Measurements from ENCODE around the gene TTC33.
"Not testable (repeated sequence)": the region's sequence is repeated elsewhere in the genome, so short reads cannot be mapped to it uniquely, and the experiment has no call there.

TTC33 gene

DNA sequence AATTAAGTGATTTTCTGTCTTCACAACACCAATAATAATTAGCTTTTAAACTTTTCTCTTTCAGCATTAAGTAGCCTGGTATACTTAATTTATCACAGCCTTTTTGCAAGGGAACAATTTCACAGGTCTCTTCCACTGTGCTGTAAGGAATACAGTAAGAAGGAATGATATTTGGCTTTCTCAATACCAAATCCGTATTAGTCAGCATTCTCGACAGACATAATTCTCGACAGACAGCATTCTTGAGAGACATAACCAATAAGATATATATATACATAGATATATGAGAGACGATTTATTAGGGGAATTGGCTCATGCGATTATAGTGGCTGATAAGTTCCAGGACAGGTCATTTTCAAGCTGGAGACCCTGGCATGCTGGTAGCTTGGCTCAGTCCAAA is 24.4 kb upstream of the TTC33 start:
- no peak for DNase-seq (ENCODE audit: low read depth)

DNA sequence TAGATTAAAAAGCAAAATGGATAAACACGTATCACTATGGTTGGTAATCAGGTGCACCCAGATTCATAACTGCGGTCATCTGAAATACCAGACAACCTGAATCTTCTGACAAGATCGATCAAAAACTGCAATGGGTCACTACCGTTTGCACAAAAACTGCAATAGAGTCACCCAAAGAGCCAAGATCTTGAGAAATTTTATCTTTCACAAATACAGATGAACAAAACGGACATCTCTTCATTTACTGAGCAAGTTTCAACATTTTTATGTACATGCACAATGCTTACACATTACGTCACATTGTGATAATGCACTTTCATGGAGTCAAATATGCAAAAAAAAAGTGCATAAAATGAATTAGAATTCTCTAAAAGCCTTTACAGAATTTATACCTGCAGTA is 23.8 kb upstream of the TTC33 start:
- DNase-seq (ENCODE audit: low read depth) = no peak

DNA sequence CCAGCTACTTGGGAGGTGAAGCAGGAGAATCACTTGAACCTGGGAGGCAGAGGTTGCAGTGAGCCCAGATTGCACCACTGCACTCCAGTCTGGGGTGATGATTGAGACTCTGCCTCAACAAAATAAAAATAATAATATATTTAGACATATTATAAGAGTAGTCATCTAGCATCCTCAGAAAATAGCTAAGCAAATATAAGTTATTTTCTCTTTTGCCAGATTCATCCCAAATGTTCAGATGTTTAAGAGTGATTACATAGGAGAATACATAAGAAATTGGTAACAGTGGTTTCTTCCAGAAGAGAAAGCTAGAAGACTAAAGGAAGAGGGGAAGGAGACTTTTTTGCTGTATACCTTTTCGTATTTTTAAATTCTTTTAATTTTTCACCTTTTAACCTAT is 22.4 kb upstream of the TTC33 start:
- DNase-seq (ENCODE audit: low read depth) = no peak

DNA sequence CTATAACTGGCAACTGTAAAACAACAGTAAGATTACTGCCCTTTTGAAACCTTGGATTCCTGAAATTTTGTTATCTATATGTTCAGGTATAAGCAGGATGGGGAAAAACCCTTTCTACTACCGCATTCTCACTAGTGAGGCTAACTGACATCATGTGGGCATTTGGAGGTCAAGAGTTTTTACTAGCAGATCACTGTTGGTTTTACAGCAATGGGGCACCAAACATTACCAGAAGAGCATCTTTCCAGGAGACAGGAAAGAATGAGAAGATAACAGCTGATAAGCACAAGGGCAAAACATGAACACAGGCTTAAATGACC is 20.9 kb upstream of the TTC33 start:
- DNase-seq (ENCODE audit: low read depth) = no peak

DNA sequence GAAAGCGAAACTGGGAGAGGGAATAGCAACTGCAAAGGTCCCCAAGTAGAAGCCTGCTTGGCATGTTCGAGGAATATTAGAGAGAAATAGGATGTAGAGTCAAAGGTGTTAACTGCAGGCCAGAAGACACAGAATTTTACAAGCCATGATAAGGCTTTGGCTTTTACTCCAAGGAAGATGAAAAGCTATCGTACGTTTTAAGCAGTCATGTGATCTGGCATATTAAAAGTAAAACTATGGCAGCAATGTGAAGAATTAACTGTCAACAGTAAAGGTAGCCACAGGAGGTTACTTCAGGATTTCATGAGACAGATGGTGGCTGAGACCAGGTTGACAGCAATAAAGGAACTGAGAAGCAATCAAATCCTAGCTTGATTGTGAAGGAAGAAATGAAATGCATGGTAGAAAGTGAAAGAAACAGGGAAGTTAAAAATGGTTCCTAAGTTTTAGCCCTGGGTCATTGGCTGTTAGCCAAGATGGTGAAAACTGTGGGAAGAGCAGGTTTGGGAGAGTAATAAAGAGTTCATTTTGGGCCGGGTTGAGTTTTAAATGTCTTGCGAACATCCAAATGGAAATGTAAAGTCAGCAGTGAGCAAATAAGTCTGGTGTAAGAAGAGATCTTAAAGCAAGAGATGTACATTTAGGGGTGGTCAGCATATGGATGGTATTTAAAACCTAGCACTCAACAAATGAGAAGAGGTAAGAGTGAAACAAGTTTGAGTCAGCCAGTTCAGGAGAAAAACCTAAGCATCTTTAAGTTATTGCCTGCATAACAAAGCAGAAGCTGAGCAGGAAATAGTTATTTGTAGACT is 20.3 kb upstream of the TTC33 start:
- no peak for DNase-seq (ENCODE audit: low read depth)

DNA sequence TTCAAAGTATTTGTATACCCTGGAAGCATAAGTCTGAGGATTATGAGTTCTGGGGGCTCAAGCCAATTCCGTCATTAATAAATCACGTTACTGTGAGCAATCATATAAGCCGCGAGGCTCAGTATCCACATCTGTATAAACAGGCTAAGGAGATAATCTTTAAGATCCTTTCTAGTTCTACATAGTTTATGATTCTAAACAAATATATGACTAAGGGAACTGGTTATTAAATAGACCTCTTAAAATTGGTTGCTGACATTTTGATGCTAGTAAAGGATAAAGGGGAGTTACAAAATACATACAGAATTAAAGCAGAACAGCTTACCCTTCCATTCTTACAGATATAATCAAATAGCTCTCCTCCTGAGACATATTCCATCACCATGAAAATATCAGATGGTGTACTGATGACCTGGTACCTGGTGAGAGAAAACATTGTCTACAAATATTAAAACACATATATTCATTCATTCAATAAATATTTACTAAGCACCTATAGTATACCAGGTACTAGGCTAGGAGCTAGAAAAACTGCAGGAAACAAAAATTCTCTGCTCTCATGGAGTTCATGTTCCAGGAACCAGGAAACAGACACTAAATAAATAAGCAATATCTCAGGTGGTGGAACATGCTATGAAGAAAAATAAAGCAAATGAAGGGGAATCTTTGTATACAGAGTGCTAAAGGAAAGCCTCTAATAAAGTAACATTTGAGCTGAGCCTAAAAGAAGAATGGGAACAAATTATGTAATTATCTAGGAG is 19.5 kb upstream of the TTC33 start:
- DNase-seq (ENCODE audit: low read depth) = no peak

DNA sequence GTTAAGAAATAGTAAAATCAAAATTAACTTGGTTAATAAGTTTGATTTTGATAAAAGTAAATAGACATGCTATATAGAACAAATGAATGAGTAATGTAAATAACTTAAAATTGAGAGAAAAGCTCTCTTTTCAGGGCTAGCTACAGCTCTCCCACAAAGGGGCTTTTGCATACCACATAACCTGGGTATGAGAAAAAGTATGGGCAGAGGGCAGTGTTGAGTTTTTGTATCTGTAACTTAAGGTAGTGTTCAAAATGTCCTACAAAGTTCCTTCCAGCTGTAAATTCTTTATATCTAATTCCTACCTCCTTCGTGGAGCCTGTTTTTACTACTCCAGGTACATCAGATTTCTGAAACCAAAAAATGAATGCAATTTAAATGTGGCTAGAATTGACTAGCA is 18.9 kb upstream of the TTC33 start:
- DNase-seq (ENCODE audit: low read depth) = no peak

DNA sequence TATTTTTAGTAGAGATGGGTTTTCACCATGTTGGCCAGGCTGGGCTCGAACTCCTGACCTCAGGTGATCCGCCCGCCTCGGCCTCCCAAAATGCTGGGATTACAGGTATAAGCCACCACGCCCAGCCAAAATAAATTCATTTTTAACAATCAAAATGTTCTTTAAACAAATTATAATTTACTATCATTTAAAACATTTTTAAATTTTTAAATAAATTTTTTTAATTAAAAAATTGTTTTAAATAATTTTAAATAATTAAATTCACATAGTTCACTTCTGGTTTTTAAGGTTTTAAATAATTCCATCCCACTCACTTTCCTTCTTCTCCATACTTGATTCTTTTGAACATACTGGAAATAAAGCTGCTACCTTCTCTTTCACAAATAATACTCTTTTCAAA is 15.0 kb upstream of the TTC33 start:
- DNase-seq (ENCODE audit: low read depth) = no peak

DNA sequence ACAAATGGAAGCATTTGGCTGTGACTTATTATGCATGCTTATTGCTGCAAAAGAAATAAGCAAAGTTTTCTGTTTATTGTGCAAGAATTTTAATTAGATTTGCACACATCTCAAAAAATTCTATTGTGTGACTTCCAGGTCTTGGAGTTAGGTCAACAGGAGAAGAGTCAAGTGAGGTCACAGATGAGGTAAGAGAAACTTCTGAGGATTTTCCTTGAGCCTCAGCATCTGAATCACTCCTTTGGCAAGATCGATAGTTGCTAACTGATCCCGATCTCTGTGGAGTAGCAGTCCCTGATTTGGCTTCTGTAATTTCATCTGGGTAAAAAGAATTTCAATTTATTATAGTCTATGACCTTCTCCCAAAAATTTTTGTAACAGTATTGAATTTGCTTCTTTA is 6.9 kb upstream of the TTC33 start:
- no peak for DNase-seq (ENCODE audit: low read depth)

DNA sequence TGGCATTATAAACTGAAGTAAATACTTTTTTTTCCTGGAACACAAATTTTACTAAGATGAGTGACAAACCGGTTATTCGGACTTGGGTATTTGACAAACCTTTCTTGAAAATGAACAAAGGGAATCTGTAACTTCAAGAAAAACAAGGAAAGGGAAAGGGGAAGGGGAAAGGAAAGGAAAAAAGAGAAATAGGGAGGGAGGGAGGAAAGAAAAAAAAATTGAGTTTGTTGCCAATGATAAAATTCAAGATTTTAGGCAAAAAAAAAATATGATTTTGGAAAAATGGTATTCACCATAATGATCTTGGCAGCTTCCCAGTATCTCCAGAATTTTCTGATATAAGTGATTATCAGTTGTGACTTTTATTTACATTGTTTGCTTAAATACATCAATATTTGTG is 1.6 kb upstream of the TTC33 start:
- DNase-seq (ENCODE audit: low read depth) = no peak

DNA sequence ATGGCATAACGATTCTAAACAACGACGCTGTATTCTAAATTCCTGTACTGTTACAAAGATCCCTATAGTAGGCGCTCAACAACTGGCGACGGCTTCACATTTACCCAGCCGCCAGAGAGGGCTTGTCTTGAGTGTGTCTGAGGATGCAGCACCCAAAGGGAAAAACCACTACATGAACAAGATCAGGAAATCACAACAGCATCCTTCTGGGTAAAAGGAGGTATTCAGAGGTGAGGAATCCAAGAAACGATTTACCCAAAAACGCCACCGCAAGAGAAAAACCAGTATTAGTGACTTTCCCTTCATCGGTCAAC is 711 bp downstream of the TTC33 start:
- DNase-seq (ENCODE audit: low read depth) = no peak

DNA sequence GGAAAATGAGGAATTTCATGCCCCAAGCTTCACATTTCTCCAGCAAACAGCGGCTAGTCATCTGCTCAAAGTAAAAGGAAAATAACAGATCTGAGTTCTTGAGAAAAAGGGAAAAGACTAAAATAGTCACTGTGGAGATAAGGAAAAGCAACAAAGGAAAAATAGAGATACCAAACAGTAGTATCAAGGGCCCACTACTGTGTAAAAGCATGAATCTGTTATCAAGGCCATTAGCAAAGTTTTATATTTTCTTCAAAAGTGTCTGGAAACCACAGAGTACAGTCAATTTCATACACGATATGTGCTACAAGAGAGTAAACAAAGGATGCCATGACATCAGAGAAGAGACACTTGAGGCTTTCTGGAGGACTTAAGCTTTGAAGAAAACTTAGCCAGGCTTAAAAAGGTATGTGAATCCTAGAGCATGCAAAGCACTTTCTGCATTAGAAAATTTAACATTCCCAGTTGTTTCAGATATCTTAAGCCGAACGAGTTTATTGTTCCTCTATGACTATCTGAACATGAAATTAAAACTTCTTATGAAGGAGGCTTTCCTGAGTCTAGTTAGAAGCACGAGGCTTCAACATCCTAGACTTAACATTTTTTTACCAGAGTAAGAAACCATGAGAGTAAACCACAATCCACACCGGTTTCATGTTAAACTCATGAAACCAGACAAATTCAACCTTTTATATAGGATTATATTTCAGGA is 1.2 kb downstream of the TTC33 start:
- no peak for DNase-seq (ENCODE audit: low read depth)

DNA sequence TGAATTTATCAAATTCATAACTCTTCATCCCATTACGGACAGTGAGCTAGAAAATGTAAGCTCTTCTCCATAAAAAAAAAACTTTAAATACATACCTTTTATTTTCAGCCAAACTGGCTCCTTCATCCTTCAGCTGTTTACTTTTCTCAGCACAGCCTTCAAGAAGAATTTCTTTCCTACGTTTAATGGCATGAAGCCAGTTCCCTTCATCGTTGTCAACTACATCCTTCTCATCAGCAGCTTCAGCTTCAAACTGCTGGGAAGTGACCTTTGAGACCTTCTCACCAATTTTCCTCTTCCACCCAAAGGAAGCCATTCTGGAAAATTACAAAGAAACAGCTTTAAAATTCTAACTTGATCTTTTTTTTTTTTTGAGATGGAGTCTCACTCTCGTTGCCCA is 9.1 kb downstream of the TTC33 start:
- DNase-seq (ENCODE audit: low read depth) = no peak

DNA sequence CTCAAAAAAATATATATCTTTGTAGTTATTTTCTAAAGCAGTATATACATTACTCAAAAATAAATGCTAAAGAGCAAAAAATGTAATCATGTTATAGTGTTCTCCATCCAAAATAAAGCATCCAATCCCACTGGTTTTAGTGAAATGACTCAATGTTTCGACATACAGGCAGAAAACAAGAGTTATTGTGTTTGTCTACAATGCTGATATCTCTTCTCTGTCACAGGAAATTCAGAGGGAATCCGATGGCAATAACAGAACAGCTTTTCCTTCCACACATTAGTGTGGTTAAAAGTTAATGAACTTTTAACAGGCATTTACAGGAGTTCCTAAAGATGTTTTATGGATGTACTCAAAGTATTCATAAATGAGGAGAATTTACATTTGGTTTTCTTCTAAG is 12.0 kb downstream of the TTC33 start:
- DNase-seq (ENCODE audit: low read depth) = no peak

DNA sequence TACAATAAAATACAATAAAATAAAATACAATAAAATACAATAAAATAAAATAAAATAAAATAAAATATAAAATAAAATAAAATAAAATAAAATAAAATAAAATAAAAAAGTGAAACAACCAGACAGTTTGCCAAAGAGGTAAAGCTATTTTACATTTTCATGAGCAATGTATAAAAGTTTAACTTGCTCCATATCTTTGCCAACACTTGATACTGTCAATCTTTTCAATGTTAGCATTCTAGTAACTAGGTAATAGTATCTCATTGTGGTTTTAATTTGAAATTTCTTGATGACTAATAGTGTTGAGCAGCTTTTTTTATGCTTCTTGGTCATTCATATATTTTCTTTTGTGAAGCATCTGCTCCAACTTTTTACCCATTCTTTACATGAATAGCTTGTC is 17.3 kb downstream of the TTC33 start:
- DNase-seq (ENCODE audit: low read depth) = no peak

DNA sequence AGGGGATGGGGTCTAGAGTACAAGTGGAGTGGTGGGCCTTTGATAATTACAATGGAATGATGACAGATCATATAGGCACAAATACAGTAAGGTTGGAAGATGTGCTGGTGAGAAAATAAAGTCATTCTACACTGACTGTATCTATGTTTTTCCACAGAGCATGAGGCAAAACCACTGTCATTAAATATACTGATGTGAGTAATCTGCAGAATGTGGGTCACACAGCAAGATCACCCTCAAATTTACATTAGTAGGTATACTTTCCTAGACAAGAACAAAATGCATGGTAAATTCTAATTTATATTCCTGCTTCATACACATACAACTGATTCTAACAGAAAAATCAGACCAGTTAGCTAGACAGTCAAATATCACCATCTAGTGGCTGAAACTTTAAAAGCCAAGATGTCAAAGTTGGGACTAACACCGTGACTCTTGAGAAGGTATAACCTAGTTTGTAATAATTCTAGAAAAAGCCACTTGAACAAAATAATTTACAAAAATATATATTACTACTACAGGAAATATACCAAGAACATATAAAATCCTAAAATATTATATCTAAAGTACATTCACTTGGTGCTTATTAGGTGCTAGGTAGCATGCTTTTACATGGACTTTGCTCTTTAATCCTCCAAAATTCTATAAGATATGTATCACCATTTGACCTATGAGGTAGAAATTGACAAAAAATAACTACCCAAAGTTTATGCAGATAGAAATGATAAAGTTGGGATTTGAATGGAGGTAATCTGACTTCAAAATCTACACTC is 19.5 kb downstream of the TTC33 start:
- DNase-seq (ENCODE audit: low read depth) = no peak

DNA sequence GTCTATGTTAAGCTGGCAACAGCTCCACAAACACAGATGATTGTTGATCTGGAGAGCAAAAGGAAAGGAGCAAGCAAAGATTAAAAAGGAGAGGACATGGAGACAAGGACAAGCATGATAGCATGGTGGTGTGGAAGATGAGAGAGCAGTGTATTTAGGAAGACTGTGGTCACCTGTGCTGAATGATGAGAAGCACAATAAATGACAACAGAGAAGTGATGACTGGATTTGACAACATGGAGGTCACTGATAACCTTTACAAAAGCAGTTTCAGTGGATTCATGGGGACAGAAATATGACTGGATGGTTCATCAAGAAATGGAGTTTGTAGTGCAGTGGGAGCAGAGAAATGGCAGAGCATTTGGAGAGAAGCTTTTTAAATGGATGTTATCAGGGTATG is 20.2 kb downstream of the TTC33 start:
- no peak for DNase-seq (ENCODE audit: low read depth)

DNA sequence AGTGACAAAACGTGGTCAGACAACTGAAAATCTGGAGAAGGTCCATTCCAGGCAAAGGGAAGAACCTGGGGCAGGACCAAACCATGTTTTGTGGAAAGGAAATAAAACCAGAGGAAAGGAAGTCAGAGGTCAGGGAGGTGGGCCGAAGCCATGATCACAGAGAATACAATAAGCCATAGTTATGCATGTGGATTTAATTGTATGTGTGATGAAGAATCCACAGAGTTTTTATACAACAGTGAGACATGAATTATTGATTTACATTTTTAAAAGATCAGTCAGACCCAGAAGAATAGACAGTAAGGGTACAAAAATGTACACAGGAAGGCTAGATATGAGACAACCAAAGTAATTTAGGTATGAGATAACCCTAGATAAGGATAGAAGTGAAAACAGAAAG is 20.8 kb downstream of the TTC33 start:
- no peak for DNase-seq (ENCODE audit: low read depth)

DNA sequence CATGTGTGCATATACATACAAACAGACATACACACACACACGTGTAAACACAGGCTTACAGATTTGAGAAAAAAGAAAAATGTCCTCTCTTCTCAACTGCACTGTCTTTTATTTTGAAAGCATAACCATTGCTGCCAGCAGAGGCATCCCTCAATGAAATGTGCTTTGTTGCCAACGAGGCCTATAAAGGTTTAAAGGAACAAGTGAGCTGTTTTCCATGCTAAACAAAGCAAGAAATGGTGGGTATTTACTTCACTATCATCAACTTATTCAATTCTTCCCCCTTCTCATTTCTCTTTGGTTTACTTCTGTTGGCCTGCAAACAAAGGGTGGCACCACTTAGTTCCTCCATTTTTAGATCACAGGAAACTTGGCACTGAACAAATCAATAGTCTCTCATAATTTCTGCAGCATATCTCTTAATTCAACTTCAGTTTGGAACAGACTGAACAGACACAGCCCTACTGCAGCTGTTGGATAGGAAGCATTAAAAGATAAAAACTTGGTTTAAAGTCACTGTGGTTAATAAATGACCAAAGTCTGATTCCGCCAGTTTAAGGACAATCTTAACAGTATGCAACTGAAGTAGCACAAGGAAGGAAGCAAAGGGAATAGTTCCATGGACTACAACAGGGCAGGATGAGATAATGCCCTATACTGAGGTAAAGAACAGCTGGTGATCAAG is 21.7 kb downstream of the TTC33 start:
- DNase-seq (ENCODE audit: low read depth) = no peak

DNA sequence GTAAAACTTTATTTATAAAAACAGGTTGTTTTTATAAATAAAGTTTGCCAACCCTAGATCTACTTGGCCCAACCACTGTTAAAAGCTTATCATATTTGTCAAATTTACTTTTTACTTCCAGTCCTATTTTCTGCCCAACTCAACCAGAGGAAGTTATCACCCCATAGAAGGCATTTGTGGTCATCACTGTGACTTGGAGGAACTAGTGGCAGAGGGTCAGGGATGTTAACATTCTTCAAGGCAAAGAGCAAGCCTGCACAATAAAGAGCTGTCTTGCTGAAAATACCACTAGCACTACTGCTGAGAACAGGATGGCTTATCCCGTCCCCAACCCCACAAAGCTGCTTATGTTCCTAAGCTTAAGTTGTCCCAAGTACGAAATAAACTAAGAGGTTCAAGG is 22.3 kb downstream of the TTC33 start:
- no peak for DNase-seq (ENCODE audit: low read depth)

DNA sequence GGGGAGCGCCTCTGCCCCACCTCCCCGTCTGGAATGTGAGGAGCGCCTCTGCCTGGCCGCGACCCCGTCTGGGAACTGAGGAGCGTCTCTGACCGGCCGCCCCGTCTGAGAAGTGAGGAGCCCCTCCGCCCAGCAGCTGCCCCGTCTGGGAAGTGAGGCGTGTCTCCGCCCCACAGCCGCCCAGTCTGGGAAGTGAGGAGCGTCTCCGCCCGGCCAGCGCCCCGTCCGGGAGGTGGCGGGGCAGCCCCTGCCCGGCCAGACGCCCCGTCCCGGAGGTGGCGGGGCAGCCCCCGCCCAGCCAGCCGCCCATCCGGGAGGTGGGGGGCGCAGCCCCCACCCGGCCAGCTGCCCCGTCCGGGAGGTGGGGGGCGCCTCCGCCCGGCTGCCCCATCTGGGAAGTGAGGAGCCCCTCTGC is 33.3 kb downstream of the TTC33 start:
- DNase-seq (ENCODE audit: low read depth) = not testable (repeated sequence)

DNA sequence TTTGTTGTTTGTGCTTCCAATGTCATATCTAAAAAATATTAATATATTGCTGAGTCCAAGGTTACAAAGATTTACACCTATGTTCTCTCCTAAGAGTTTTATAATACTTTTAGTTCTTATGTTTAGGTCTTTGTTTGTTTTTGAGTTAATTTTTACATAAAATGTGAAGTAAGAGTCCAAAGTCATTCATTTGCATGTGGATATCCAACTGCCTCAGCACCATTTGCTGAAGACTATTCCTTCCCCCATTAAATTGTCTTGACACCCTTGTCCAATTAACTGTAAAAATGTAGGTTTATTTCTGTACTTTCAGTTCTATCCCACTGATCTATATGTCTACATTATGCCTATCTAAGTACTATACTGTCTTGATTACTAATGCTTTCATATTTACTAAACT is 35.7 kb downstream of the TTC33 start:
- DNase-seq (ENCODE audit: low read depth) = no peak
